K562 treated with DMSO at 1 percent for 12 hours (cell line): Measurements from ENCODE around the gene MAN1A2. TPM values are rescaled to one million over a fixed set of nuclear protein-coding genes. Genes with fewer than 3 reads are reported as not detected.

ENCODE experiments used
- total RNA-seq: library from RNA; unstranded; fragments of 300-600 nt; gene quantifications from 2 replicates; pipeline ENCODE4 v1.2.3, GENCODE V29; 2022; ENCODE audit not compliant: insufficient read depth

Gene MAN1A2
- total RNA-seq = 7.3 and 30.6 TPM in 2 replicates

DNA sequence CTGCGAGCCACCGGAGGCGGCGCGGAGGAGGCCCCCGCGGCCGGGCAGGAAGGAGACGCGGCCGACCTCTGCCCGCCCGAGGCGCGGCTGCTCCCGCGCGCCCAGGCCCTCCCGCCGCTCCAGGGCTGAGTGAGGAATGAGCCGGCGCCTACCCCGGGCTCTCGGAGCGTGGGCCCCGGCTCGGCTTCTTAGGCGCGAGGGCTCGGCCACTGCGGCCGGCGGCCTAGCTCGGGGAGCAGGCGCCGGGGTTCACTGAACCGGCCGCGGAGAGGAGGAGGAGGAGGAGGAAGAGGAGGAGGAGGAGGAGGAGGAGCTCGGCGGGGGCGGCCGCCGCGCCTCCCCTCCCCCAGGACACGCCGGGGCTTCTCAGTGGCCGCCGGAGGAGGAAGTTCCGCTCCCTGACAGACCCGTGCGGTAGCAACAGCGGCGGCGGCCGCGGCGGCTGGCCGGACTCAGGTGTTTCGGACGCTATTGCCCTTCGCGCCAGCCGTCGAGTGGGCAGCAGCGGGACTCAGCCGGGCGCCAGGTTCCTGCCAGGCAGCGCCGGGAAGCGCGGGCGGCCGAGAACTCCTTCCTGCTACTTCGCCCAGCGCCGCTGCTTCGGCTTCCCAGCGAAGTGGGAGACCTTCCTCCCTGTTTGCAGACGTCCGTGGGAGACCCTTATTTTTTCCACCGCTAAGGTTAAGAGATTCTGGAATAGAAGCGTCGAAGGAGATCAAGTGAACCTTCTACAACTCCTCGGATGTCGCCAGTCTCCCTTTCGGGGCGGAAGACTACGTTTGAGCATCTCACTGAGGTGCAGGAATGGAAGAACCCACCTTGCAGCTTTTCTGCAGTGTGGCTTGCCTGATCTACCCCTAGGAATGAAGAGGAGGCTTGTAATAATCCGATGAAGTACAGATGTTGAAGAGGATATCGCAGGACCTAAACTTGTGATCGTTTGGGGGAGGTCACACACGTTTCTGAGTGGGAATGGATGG is at the start of gene MAN1A2:
TSS of gene MAN1A2 (plus strand) at position 404 of the 980 bp plus-strand sequence. CDS start 735 bp downstream, outside the sequence.

Other genes with a start within 250 kb of the MAN1A2 start
- 1.5 and 3.4 TPM in 2 replicates for gene TRIM45, start 245.7 kb upstream of the MAN1A2 start, total RNA-seq
- gene VTCN1, start 156.5 kb upstream of the MAN1A2 start, total RNA-seq = not detected in 2 replicates
- gene TENT5C, start 238.6 kb downstream of the MAN1A2 start, total RNA-seq = 4.2 and 9.7 TPM in 2 replicates